HepG2 (cell line): ENCODE results near the gene HEXIM1. TPM values are rescaled to one million over a fixed set of nuclear protein-coding genes. Genes with fewer than 3 reads are reported as not detected.

Experiments used
- CENPT ChIP-seq: sonication (generic); formaldehyde crosslinking; IDR thresholded peaks from 2 replicates; pipeline ENCODE4 v1.8.0; 2022; ENCODE audit warnings: low read depth, mild to moderate bottlenecking, moderate library complexity, missing genetic modification reagents
- CENPX ChIP-seq: sonication (generic); formaldehyde crosslinking; IDR thresholded peaks from 2 replicates; pipeline ENCODE4 v1.9.0; 2021; ENCODE audit warnings: mild to moderate bottlenecking, missing genetic modification reagents, moderate library complexity
- DPF2 ChIP-seq: sonication (generic); formaldehyde crosslinking; IDR thresholded peaks from 2 replicates; pipeline ENCODE4 v1.4.0; 2020; ENCODE audit warnings: mild to moderate bottlenecking, low read depth, missing genetic modification reagents, borderline replicate concordance
- HDAC2 ChIP-seq: sonication (generic); formaldehyde crosslinking; IDR thresholded peaks from 2 replicates; pipeline ENCODE4 v1.4.0; 2020; ENCODE audit warnings: missing genetic modification reagents
- IKZF1 ChIP-seq: fragments of 450-650 bp; IDR thresholded peaks from 2 replicates; pipeline ENCODE4 v1.7.1; 2016
- JARID2 ChIP-seq: sonication (generic); formaldehyde crosslinking; IDR thresholded peaks from 2 replicates; pipeline ENCODE4 v1.8.1; 2023; ENCODE audit warnings: missing genetic modification reagents, inconsistent platforms; ENCODE audit not compliant: insufficient replicate concordance
- MAFF ChIP-seq: IDR thresholded peaks from 2 replicates; pipeline ENCODE4 v1.6.1; 2011; ENCODE audit warnings: low read depth, low read length, improper control_type of control experiment
- MYC ChIP-seq: sonication (generic); formaldehyde crosslinking; IDR thresholded peaks from 2 replicates; pipeline ENCODE4 v1.9.0; 2021; ENCODE audit warnings: missing genetic modification reagents, borderline replicate concordance
- NR2F6 ChIP-seq, 2 experiments: IDR thresholded peaks; 2 replicates each; pipeline ENCODE4 v1.6.1; 2016; ENCODE audit warnings: antibody characterized with exemption in 1 of 2, mild to moderate bottlenecking in 1 of 2
- REXO4 ChIP-seq: sonication (generic); formaldehyde crosslinking; IDR thresholded peaks from 2 replicates; pipeline ENCODE4 v1.8.0; 2022; ENCODE audit warnings: missing genetic modification reagents, mild to moderate bottlenecking, borderline replicate concordance
- ZFAT ChIP-seq: sonication (generic); formaldehyde crosslinking; conservative IDR thresholded peaks from 2 replicates; pipeline ENCODE4 v1.8.1; 2023; ENCODE audit warnings: missing genetic modification reagents, inconsistent platforms
- ZFP82 ChIP-seq: sonication (generic); formaldehyde crosslinking; IDR thresholded peaks from 2 replicates; pipeline ENCODE4 v1.5.1; 2020; ENCODE audit warnings: mild to moderate bottlenecking, missing genetic modification reagents, borderline replicate concordance
- ZNF329 ChIP-seq: sonication (generic); formaldehyde crosslinking; IDR thresholded peaks from 2 replicates; pipeline ENCODE4 v1.9.0; 2021; ENCODE audit warnings: low read depth, mild to moderate bottlenecking, missing genetic modification reagents
- ZNF883 ChIP-seq: sonication (generic); formaldehyde crosslinking; IDR thresholded peaks from 2 replicates; pipeline ENCODE4 v1.5.1; 2020; ENCODE audit warnings: mild to moderate bottlenecking, missing genetic modification reagents; ENCODE audit errors: not compliant biosample characterization
- ZSCAN22 ChIP-seq: sonication (generic); formaldehyde crosslinking; IDR thresholded peaks from 2 replicates; pipeline ENCODE4 v1.4.0; 2020; ENCODE audit warnings: mild to moderate bottlenecking, missing genetic modification reagents
- polyA plus RNA-seq, 8 experiments: library from polyadenylated mRNA; depleted of rRNA in 3 of 8; stranded (reverse) in 7 of 8; unstranded in 1 of 8; fragments of >200 nt; fragmentation: Illumina TruSeq in 4 of 8; extraction: Trizol in 4 of 8; gene quantifications; 2 replicates each; pipeline versions ENCODE4 v1.2.1 to v1.2.3, GENCODE V29; 2011 to 2016; ENCODE audit warnings: low read depth in 4 of 8, missing spikeins in 1 of 8, mixed read lengths in 1 of 8; ENCODE audit not compliant: insufficient read depth in 1 of 8
- total RNA-seq, 5 experiments: library from RNA; depleted of rRNA; stranded (reverse); fragments of >200 nt; fragmentation: Illumina TruSeq; extraction: Trizol; gene quantifications; 2 replicates each; pipeline ENCODE4 v1.2.3, GENCODE V29; 2016; ENCODE audit warnings: low read depth in 1 of 5
- TF ChIP-seq, protein P1 (sequence below): sonication (generic); formaldehyde crosslinking; conservative IDR thresholded peaks from 2 replicates; pipeline ENCODE4 v1.8.0; 2022; ENCODE audit warnings: low read depth, missing genetic modification reagents
- TF ChIP-seq, protein P2 (sequence below): sonication (generic); formaldehyde crosslinking; IDR thresholded peaks from 2 replicates; pipeline ENCODE4 v1.8.0; 2022; ENCODE audit warnings: mild to moderate bottlenecking, missing genetic modification reagents, borderline replicate concordance
- TF ChIP-seq, protein P3 (sequence below): sonication (generic); formaldehyde crosslinking; IDR thresholded peaks from 2 replicates; pipeline ENCODE4 v1.5.0; 2020; ENCODE audit warnings: missing genetic modification reagents, mild to moderate bottlenecking, borderline replicate concordance
- TF ChIP-seq, protein P4 (sequence below): sonication (generic); formaldehyde crosslinking; IDR thresholded peaks from 2 replicates; pipeline ENCODE4 v1.4.0; 2020; ENCODE audit warnings: missing genetic modification reagents
- TF ChIP-seq, protein P5 (sequence below): sonication (generic); formaldehyde crosslinking; conservative IDR thresholded peaks from 2 replicates; pipeline ENCODE4 v1.4.0; 2020; ENCODE audit warnings: missing genetic modification reagents
- TF ChIP-seq, protein P6 (sequence below): sonication (generic); formaldehyde crosslinking; IDR thresholded peaks from 2 replicates; pipeline ENCODE4 v1.8.0; 2022; ENCODE audit warnings: low read depth, missing genetic modification reagents

The HEXIM1 gene
- total and polyA plus RNA-seq, 2 of the 13 experiments (the other 11 are each of a cell fraction or from before 2014, with no cell fraction given) = 10.5 to 16.6 TPM

DNA sequence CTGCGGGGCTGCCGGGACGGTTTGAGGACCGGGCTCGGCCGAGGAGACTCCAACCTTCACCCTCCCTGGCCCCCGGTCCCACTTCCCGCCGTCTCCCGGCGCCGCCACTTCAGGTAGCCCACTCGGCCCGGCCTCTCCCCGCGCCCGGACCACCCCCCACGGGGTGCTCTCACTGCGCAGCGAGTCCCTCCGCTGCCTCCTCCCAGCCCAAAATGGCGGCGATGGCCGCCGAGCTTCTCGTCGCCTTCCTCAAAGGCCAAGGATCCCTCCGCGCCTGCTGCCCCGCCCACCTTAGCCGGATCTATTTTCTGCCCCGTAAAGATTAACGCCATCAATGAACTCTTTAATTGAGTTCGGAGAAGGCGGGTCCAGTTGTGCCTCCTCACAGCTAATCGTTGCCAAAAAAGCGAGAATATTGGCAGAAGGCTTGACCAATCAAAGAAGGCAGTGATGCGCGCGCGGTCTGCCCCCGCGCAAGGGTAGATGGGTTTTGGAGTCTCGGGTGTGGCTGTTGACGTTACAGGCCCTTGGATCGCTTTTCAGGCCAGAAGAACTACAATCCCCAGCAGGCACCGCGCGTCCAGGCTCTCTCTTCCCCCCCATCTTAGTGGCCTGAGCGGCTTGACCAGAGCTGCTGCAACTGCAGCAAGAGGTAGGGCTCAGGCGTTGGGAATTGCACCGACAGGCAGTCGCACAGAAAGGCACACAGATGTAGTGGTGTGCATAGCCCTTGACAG is 13.2 kb downstream of the HEXIM1 start, which contains the start of gene HEXIM2 (continued):
- no peak for TF ChIP-seq REXO4 (CRISPR knock-in tag)
- TF ChIP-seq, protein P1, sequence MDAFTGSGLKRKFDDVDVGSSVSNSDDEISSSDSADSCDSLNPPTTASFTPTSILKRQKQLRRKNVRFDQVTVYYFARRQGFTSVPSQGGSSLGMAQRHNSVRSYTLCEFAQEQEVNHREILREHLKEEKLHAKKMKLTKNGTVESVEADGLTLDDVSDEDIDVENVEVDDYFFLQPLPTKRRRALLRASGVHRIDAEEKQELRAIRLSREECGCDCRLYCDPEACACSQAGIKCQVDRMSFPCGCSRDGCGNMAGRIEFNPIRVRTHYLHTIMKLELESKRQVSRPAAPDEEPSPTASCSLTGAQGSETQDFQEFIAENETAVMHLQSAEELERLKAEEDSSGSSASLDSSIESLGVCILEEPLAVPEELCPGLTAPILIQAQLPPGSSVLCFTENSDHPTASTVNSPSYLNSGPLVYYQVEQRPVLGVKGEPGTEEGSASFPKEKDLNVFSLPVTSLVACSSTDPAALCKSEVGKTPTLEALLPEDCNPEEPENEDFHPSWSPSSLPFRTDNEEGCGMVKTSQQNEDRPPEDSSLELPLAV (CRISPR knock-in tag) = no peak
- TF ChIP-seq CENPX = no peak
- TF ChIP-seq, protein P2, sequence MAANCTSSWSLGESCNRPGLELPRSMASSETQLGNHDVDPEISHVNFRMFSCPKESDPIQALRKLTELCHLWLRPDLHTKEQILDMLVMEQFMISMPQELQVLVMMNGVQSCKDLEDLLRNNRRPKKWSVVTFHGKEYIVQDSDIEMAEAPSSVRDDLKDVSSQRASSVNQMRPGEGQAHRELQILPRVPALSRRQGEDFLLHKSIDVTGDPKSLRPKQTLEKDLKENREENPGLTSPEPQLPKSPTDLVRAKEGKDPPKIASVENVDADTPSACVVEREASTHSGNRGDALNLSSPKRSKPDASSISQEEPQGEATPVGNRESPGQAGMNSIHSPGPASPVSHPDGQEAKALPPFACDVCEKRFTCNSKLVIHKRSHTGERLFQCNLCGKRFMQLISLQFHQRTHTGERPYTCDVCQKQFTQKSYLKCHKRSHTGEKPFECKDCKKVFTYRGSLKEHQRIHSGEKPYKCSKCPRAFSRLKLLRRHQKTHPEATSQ (CRISPR knock-in tag) = no peak
- TF ChIP-seq HDAC2 (CRISPR knock-in tag) = peak; percentile 27
- no peak for TF ChIP-seq ZNF883 (CRISPR knock-in tag)
- TF ChIP-seq JARID2 (CRISPR knock-in tag) = peak; percentile 29
- 0 out of 2 replicates have a peak, but pooled peaks have one; percentile 21 for TF ChIP-seq ZFAT (CRISPR knock-in tag)
- TF ChIP-seq ZSCAN22 = peak; percentile 75; the same call in 1 of the 2 replicates
- TF ChIP-seq, protein P3, sequence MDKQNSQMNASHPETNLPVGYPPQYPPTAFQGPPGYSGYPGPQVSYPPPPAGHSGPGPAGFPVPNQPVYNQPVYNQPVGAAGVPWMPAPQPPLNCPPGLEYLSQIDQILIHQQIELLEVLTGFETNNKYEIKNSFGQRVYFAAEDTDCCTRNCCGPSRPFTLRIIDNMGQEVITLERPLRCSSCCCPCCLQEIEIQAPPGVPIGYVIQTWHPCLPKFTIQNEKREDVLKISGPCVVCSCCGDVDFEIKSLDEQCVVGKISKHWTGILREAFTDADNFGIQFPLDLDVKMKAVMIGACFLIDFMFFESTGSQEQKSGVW (CRISPR knock-in tag) = no peak
- TF ChIP-seq ZNF329 (CRISPR knock-in tag) = 0 out of 2 replicates have a peak, but pooled peaks have one; percentile 48
- TF ChIP-seq, protein P4, sequence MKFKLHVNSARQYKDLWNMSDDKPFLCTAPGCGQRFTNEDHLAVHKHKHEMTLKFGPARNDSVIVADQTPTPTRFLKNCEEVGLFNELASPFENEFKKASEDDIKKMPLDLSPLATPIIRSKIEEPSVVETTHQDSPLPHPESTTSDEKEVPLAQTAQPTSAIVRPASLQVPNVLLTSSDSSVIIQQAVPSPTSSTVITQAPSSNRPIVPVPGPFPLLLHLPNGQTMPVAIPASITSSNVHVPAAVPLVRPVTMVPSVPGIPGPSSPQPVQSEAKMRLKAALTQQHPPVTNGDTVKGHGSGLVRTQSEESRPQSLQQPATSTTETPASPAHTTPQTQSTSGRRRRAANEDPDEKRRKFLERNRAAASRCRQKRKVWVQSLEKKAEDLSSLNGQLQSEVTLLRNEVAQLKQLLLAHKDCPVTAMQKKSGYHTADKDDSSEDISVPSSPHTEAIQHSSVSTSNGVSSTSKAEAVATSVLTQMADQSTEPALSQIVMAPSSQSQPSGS (CRISPR knock-in tag) = peak; percentile 80
- TF ChIP-seq, protein P5, sequence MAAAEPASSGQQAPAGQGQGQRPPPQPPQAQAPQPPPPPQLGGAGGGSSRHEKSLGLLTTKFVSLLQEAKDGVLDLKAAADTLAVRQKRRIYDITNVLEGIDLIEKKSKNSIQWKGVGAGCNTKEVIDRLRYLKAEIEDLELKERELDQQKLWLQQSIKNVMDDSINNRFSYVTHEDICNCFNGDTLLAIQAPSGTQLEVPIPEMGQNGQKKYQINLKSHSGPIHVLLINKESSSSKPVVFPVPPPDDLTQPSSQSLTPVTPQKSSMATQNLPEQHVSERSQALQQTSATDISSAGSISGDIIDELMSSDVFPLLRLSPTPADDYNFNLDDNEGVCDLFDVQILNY = peak; percentile 39; the same call in 1 of the 2 replicates
- TF ChIP-seq MAFF = 0 out of 2 replicates have a peak, but pooled peaks have one; percentile 15
- TF ChIP-seq NR2F6 (IDR thresholded peaks at IDR 0.05) = 0 out of 2 replicates have a peak, but pooled peaks have one; percentile 9
- TF ChIP-seq NR2F6 (CRISPR knock-in tag; IDR thresholded peaks at IDR 0.05) = peak; percentile 50
- no peak for TF ChIP-seq IKZF1
- peak; percentile 30; the same call in 1 of the 2 replicates for TF ChIP-seq ZFP82 (CRISPR knock-in tag)
- TF ChIP-seq, protein P6, sequence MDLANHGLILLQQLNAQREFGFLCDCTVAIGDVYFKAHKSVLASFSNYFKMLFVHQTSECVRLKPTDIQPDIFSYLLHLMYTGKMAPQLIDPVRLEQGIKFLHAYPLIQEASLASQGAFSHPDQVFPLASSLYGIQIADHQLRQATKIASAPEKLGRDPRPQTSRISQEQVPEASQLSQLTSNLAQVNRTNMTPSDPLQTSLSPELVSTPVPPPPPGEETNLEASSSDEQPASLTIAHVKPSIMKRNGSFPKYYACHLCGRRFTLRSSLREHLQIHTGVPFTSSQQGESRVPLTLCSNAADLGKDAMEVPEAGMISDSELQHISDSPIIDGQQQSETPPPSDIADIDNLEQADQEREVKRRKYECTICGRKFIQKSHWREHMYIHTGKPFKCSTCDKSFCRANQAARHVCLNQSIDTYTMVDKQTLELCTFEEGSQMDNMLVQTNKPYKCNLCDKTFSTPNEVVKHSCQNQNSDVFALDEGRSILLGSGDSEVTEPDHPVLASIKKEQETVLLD (CRISPR knock-in tag) = peak; percentile 45; the same call in 1 of the 2 replicates
- peak; percentile 66; the same call in 1 of the 2 replicates for TF ChIP-seq MYC
- no peak for TF ChIP-seq CENPT (CRISPR knock-in tag)
- no peak for TF ChIP-seq DPF2
